Measurements from ENCODE around the gene EBNA1BP2. TPM values are rescaled to one million over a fixed set of nuclear protein-coding genes. Genes with fewer than 3 reads are reported as not detected.

The EBNA1BP2 gene
- total and polyA plus RNA-seq, 2 donors (not counting 3 experiments of a cell fraction or from before 2014, with no cell fraction given) = 47.8 to 104 TPM

DNA sequence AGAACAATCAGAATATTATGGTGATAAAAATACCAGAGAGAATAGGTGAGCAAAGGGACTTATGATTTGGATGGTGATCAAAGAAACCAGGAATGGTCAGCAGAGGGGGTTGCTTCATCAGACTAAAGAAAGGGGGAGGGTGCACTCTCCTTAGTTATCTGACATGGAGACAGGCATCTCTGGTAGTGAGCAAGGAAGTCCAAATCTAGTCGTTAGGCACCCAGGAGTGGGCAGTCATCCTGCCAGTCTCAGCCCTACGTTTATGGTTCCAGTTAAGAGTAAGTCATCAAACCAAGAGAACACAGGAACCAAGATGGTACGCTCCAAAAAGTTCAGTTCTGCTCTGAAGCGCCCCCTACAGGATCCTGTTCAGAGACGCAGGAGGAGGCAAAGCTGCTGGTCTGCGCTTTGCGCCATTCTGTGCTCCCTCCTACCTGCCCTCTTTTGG, 28.6 kb downstream of the EBNA1BP2 start:
- BruUV-seq (replicated peaks) = no TSS peak
- ChIA-PET POLR2A (no interaction called here), CTCF (interaction anchor here (1.4 kb wide), 1 partner anchor 83 kb away, joined by 4 read pairs; no protein-coding TSS in a partner anchor)
- Histone ChIP-seq H2AFZ (ENCODE audit: low read depth, low read length) (no peak overlapping the region), H3K27me3 (ENCODE audit: control insufficient read depth in 2 of 2, insufficient read depth in 2 of 2, low read length in 2 of 2) (peaks cover 21 to 29% of the 10 kb centered on the region in 2 experiments), H3K79me2 (ENCODE audit: control insufficient read depth, insufficient read depth, low read length) (no peaks in the 10 kb centered on the region), H3K4me2 (ENCODE audit: insufficient read depth, low read length) (no peak overlapping the region), H3K9me1 (replicated peaks; ENCODE audit: control insufficient read depth, extremely low read depth, insufficient read depth, low read length) (no peaks in the 10 kb centered on the region), H3K9ac (replicated peaks; ENCODE audit: extremely low read depth, insufficient read depth, low read length) (no peak overlapping the region), H3K36me3 (ENCODE audit: control insufficient read depth in 2 of 2, extremely low read depth in 1 of 2, insufficient read depth in 2 of 2, low read length in 2 of 2) (no peaks in the 10 kb centered on the region), H3K4me3 (replicated peaks in 1 of 3; ENCODE audit: insufficient read depth in 1 of 3, low read depth in 1 of 3, low read length in 3 of 3) (no peak overlapping the region), H3K27ac (ENCODE audit: insufficient read depth, low read depth, low read length) (no peak overlapping the region), H4K20me1 (replicated peaks; ENCODE audit: control insufficient read depth, extremely low read depth, insufficient read depth, low read length) (no peaks in the 10 kb centered on the region), H3K9me3 (replicated peaks; ENCODE audit: control insufficient read depth, insufficient read depth, low read length) (no peaks in the 10 kb centered on the region), H3K4me1 (ENCODE audit: control insufficient read depth, extremely low read depth, insufficient read depth, low read length) (peaks cover 5% of the 10 kb centered on the region)
- DNase-seq (ENCODE audit: low read depth, low spot score) (peak; percentile 11), FAIRE-seq (no peak)
- TF ChIP-seq, protein P1, sequence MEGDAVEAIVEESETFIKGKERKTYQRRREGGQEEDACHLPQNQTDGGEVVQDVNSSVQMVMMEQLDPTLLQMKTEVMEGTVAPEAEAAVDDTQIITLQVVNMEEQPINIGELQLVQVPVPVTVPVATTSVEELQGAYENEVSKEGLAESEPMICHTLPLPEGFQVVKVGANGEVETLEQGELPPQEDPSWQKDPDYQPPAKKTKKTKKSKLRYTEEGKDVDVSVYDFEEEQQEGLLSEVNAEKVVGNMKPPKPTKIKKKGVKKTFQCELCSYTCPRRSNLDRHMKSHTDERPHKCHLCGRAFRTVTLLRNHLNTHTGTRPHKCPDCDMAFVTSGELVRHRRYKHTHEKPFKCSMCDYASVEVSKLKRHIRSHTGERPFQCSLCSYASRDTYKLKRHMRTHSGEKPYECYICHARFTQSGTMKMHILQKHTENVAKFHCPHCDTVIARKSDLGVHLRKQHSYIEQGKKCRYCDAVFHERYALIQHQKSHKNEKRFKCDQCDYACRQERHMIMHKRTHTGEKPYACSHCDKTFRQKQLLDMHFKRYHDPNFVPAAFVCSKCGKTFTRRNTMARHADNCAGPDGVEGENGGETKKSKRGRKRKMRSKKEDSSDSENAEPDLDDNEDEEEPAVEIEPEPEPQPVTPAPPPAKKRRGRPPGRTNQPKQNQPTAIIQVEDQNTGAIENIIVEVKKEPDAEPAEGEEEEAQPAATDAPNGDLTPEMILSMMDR (IDR thresholded peaks at IDR 0.05; ENCODE audit: extremely low read depth in 1 of 2, insufficient read depth in 1 of 2, low read depth in 1 of 2, low read length in 2 of 2) = peak; percentile 34 to 36
- no peak for TF ChIP-seq MYC (IDR thresholded peaks at IDR 0.05; ENCODE audit: low read depth, low read length)
- dilution Hi-C loops (cut with MboI; ENCODE audit: extremely low pct_ligation_motif_present, low sequenced_read_pairs) (no loop called here), intact Hi-C loops (cut with micrococcal nuclease) (no loop called here)

DNA sequence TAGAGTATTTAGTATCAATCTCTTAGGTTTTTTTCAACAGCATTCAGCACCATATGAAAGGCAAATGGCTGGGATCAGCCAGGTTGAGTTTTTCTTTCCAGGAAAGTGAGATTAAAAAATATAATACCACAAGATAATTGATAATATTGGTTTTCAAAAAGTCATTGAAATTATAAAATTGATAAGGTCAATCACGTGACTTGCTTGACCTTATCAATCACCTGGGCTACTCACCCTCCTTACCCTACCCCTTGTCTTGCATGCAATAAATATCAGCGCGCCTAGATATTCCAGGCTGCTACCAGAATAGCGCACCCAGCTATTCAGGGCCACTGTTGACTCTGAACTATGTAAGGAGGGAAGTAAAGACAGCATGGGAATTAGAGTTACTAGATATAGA, 31.5 kb downstream of the EBNA1BP2 start:
- Histone ChIP-seq H4K20me1 (replicated peaks; ENCODE audit: control insufficient read depth, extremely low read depth, insufficient read depth, low read length) (no peaks in the 10 kb centered on the region), H3K9me3 (replicated peaks; ENCODE audit: control insufficient read depth, insufficient read depth, low read length) (no peaks in the 10 kb centered on the region), H2AFZ (ENCODE audit: low read depth, low read length) (no peak overlapping the region), H3K27ac (ENCODE audit: insufficient read depth, low read depth, low read length) (no peak overlapping the region), H3K9me1 (replicated peaks; ENCODE audit: control insufficient read depth, extremely low read depth, insufficient read depth, low read length) (no peaks in the 10 kb centered on the region), H3K4me3 (replicated peaks in 1 of 3; ENCODE audit: insufficient read depth in 1 of 3, low read depth in 1 of 3, low read length in 3 of 3) (no peak overlapping the region), H3K4me2 (ENCODE audit: insufficient read depth, low read length) (no peak overlapping the region), H3K9ac (replicated peaks; ENCODE audit: extremely low read depth, insufficient read depth, low read length) (no peak overlapping the region), H3K27me3 (ENCODE audit: control insufficient read depth in 2 of 2, insufficient read depth in 2 of 2, low read length in 2 of 2) (peaks cover 13 to 18% of the 10 kb centered on the region in 2 experiments), H3K79me2 (ENCODE audit: control insufficient read depth, insufficient read depth, low read length) (no peaks in the 10 kb centered on the region), H3K4me1 (ENCODE audit: control insufficient read depth, extremely low read depth, insufficient read depth, low read length) (no peaks in the 10 kb centered on the region), H3K36me3 (ENCODE audit: control insufficient read depth in 2 of 2, extremely low read depth in 1 of 2, insufficient read depth in 2 of 2, low read length in 2 of 2) (no peaks in the 10 kb centered on the region)
- no peak for DNase-seq (ENCODE audit: low read depth, low spot score)
- no peak for FAIRE-seq
- dilution Hi-C loops (cut with MboI; ENCODE audit: extremely low pct_ligation_motif_present, low sequenced_read_pairs) = no loop called here
- TF ChIP-seq, protein P2, sequence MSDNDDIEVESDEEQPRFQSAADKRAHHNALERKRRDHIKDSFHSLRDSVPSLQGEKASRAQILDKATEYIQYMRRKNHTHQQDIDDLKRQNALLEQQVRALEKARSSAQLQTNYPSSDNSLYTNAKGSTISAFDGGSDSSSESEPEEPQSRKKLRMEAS (IDR thresholded peaks at IDR 0.05; ENCODE audit: insufficient read depth, insufficient read length) = no peak
- POLR2A ChIA-PET = no interaction called here
- BruUV-seq (replicated peaks) = no TSS peak
- CTCF ChIA-PET = no interaction called here
- intact Hi-C loops (cut with micrococcal nuclease) = no loop called here
